Measurements from ENCODE around the gene KLC1. TPM values are rescaled to one million over a fixed set of nuclear protein-coding genes. Genes with fewer than 3 reads are reported as not detected.

Gene KLC1
- total RNA-seq, 1 experiment from 2014 or later, result 121 TPM

- RAD21 ChIA-PET (ENCODE audit: low non-redundant PET in 1 of 2, low total read pairs in 2 of 2, uncharacterized antibody in 2 of 2, unreplicated experiment in 2 of 2), result no interaction called here
- Histone ChIP-seq H3K79me2 (ENCODE audit: insufficient read depth, low read length) (no peaks in the 10 kb centered on the region), H3K4me1 (ENCODE audit: control insufficient read depth in 1 of 2, insufficient read depth in 2 of 2, low read length in 2 of 2) (peaks cover 12 to 13% of the 10 kb centered on the region in 2 experiments), H3K9me3 (ENCODE audit: control insufficient read depth in 1 of 2, insufficient read depth in 1 of 2, low read depth in 1 of 2, low read length in 2 of 2) (no peaks in the 10 kb centered on the region), H3K27ac (ENCODE audit: low read depth, low read length) (0 out of 2 replicates have a peak overlapping the region, but pooled peaks have one; percentile 20), H3K9ac (ENCODE audit: low read length) (no peak overlapping the region), H2AFZ (ENCODE audit: low read depth, low read length, poor library complexity, severe bottlenecking) (no peak overlapping the region), H3K36me3 (ENCODE audit: control insufficient read depth in 1 of 2, insufficient read depth in 2 of 2, low read length in 2 of 2) (no peaks in the 10 kb centered on the region), H3K4me2 (ENCODE audit: low read length) (peak overlapping the region; percentile 56), H3K4me3 (replicated peaks in 1 of 2; ENCODE audit: low read depth in 1 of 2, low read length in 2 of 2) (no peak overlapping the region), H4K20me1 (ENCODE audit: insufficient read depth) (no peaks in the 10 kb centered on the region), H3K27me3 (ENCODE audit: insufficient read depth, low read length) (no peaks in the 10 kb centered on the region), H3K9me2 (ENCODE audit: insufficient read depth) (no peaks in the 10 kb centered on the region)
- POLR2A ChIA-PET, result no interaction called here
- ATAC-seq, result peak; percentile 89
- intact Hi-C loops (cut with micrococcal nuclease), result no loop called here
- TSS peak; percentile 17 for BruUV-seq (replicated peaks)
- CTCF ChIA-PET, result no interaction called here
- no peak for TF ChIP-seq ELF1 (IDR thresholded peaks at IDR 0.05; ENCODE audit: borderline replicate concordance, low read depth)
- TF ChIP-seq EGR1 (IDR thresholded peaks at IDR 0.05; ENCODE audit: low read depth), result peak; percentile 46; the same call in 1 of the 2 replicates
- TF ChIP-seq JUND (IDR thresholded peaks at IDR 0.05), result peak; percentile 62
- TF ChIP-seq RAD21 (IDR thresholded peaks at IDR 0.05; ENCODE audit: low read depth), result no peak
- TF ChIP-seq FOSL1 (IDR thresholded peaks at IDR 0.05; ENCODE audit: low read depth), result peak; percentile 58
- peak; percentile 26 for DNase-seq (ENCODE audit: low read depth, low spot score)
Measured at GRCh38 chr14:103597623-103598377, 31.2 kb upstream of the KLC1 start.

- no peaks in the 10 kb centered on the region for H3K9me2 ChIP-seq (ENCODE audit: insufficient read depth)
- no peak overlapping the region for H3K4me2 ChIP-seq (ENCODE audit: low read length)
- no peak overlapping the region for H3K27ac ChIP-seq (ENCODE audit: low read depth, low read length)
- H3K79me2 ChIP-seq (ENCODE audit: insufficient read depth, low read length), result no peaks in the 10 kb centered on the region
- no TSS peak for BruUV-seq (replicated peaks)
- H3K27me3 ChIP-seq (ENCODE audit: insufficient read depth, low read length), result no peaks in the 10 kb centered on the region
- DNase-seq (ENCODE audit: low read depth, low spot score), result no peak
- ChIA-PET POLR2A (no interaction called here), RAD21 (ENCODE audit: low non-redundant PET in 1 of 2, low total read pairs in 2 of 2, uncharacterized antibody in 2 of 2, unreplicated experiment in 2 of 2) (no interaction called here), CTCF (no interaction called here)
- no peaks in the 10 kb centered on the region for H3K9me3 ChIP-seq (ENCODE audit: control insufficient read depth in 1 of 2, insufficient read depth in 1 of 2, low read depth in 1 of 2, low read length in 2 of 2)
- no peaks in the 10 kb centered on the region for H4K20me1 ChIP-seq (ENCODE audit: insufficient read depth)
- H2AFZ ChIP-seq (ENCODE audit: low read depth, low read length, poor library complexity, severe bottlenecking), result no peak overlapping the region
- no peak overlapping the region for H3K9ac ChIP-seq (ENCODE audit: low read length)
- no peak for ATAC-seq
- no peaks in the 10 kb centered on the region for H3K36me3 ChIP-seq (ENCODE audit: control insufficient read depth in 1 of 2, insufficient read depth in 2 of 2, low read length in 2 of 2)
- H3K4me1 ChIP-seq (ENCODE audit: control insufficient read depth in 1 of 2, insufficient read depth in 2 of 2, low read length in 2 of 2), result peaks cover 12 to 13% of the 10 kb centered on the region in 2 experiments
- H3K4me3 ChIP-seq (replicated peaks in 1 of 2; ENCODE audit: low read depth in 1 of 2, low read length in 2 of 2), result no peak overlapping the region
- intact Hi-C loops (cut with micrococcal nuclease), result no loop called here
- no peak for TF ChIP-seq EGR1 (IDR thresholded peaks at IDR 0.05; ENCODE audit: low read depth)
- TF ChIP-seq SIN3A (IDR thresholded peaks at IDR 0.05; ENCODE audit: low read depth), result no peak
- TF ChIP-seq FOSL1 (IDR thresholded peaks at IDR 0.05; ENCODE audit: low read depth), result no peak
- TF ChIP-seq, protein P1, sequence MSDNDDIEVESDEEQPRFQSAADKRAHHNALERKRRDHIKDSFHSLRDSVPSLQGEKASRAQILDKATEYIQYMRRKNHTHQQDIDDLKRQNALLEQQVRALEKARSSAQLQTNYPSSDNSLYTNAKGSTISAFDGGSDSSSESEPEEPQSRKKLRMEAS (IDR thresholded peaks at IDR 0.05), result no peak
- TF ChIP-seq SP1 (IDR thresholded peaks at IDR 0.05; ENCODE audit: low read depth), result no peak
- TF ChIP-seq CBX3 (IDR thresholded peaks at IDR 0.05; ENCODE audit: low read depth), result no peak
- no peak for TF ChIP-seq SRF (IDR thresholded peaks at IDR 0.05; ENCODE audit: low read depth)
- no peak for TF ChIP-seq POLR2A (IDR thresholded peaks at IDR 0.05; ENCODE audit: borderline replicate concordance, extremely low read depth, insufficient read depth, insufficient read length)
- TF ChIP-seq TCF7L2 (IDR thresholded peaks at IDR 0.05; ENCODE audit: borderline replicate concordance, extremely low read depth, insufficient read depth, insufficient read length), result no peak
- TF ChIP-seq YY1 (IDR thresholded peaks at IDR 0.05; ENCODE audit: extremely low read depth, insufficient replicate concordance, low read depth, low read length), result no peak
- TF ChIP-seq, protein P2, sequence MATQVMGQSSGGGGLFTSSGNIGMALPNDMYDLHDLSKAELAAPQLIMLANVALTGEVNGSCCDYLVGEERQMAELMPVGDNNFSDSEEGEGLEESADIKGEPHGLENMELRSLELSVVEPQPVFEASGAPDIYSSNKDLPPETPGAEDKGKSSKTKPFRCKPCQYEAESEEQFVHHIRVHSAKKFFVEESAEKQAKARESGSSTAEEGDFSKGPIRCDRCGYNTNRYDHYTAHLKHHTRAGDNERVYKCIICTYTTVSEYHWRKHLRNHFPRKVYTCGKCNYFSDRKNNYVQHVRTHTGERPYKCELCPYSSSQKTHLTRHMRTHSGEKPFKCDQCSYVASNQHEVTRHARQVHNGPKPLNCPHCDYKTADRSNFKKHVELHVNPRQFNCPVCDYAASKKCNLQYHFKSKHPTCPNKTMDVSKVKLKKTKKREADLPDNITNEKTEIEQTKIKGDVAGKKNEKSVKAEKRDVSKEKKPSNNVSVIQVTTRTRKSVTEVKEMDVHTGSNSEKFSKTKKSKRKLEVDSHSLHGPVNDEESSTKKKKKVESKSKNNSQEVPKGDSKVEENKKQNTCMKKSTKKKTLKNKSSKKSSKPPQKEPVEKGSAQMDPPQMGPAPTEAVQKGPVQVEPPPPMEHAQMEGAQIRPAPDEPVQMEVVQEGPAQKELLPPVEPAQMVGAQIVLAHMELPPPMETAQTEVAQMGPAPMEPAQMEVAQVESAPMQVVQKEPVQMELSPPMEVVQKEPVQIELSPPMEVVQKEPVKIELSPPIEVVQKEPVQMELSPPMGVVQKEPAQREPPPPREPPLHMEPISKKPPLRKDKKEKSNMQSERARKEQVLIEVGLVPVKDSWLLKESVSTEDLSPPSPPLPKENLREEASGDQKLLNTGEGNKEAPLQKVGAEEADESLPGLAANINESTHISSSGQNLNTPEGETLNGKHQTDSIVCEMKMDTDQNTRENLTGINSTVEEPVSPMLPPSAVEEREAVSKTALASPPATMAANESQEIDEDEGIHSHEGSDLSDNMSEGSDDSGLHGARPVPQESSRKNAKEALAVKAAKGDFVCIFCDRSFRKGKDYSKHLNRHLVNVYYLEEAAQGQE (IDR thresholded peaks at IDR 0.05; ENCODE audit: low read depth), result no peak
- TF ChIP-seq ZNF274 (IDR thresholded peaks at IDR 0.05; ENCODE audit: low read depth, low read length), result no peak
- no peak for TF ChIP-seq ELF1 (IDR thresholded peaks at IDR 0.05; ENCODE audit: borderline replicate concordance, low read depth)
- no peak for TF ChIP-seq CEBPB (IDR thresholded peaks at IDR 0.05; ENCODE audit: low read depth)
- no peak for TF ChIP-seq ATF3 (IDR thresholded peaks at IDR 0.05)
- no peak for TF ChIP-seq RAD21 (IDR thresholded peaks at IDR 0.05; ENCODE audit: low read depth)
Measured at GRCh38 chr14:103600503-103600902, 28.5 kb upstream of the KLC1 start.

All from HCT116 (cell line).